Bronchial epithelial cell (primary cell): ENCODE results near the gene PLA1A. TPM values are rescaled to one million over a fixed set of nuclear protein-coding genes. Genes with fewer than 3 reads are reported as not detected.

ENCODE experiments used
- DNase-seq: peaks from one replicate; pipeline ENCODE4 v3.0.0-alpha.2; 2010; ENCODE audit warnings: low read depth
- FAIRE-seq: peaks from 2 replicates; lab custom pipeline; 2011; peaks lifted over from hg19 to GRCh38; lab: Jason Lieb, UNC
- H3K27me3 ChIP-seq: 2 replicates; pipeline ENCODE4 v1.5.1; 2011; ENCODE audit warnings: low read length; ENCODE audit not compliant: control insufficient read depth, insufficient read depth
- H3K36me3 ChIP-seq: 2 replicates; pipeline ENCODE4 v1.5.1; 2011; ENCODE audit warnings: low read length; ENCODE audit not compliant: control insufficient read depth, insufficient read depth
- H3K4me3 ChIP-seq: 2 replicates; pipeline ENCODE4 v1.5.1; 2011; ENCODE audit warnings: mild to moderate bottlenecking, low read depth, low read length, control low read depth
- total RNA-seq: library from RNA; depleted of rRNA; stranded (reverse); fragments of >200 nt; gene quantifications from 2 replicates; pipeline ENCODE4 v1.2.1, GENCODE V29; 2014
- TF ChIP-seq, protein P1 (sequence below): IDR thresholded peaks from 2 replicates; pipeline ENCODE4 v1.5.1; 2011; ENCODE audit warnings: mild to moderate bottlenecking, moderate library complexity, low read length, control low read depth, inconsistent platforms; ENCODE audit not compliant: insufficient read depth, severe bottlenecking

Gene PLA1A
- total RNA-seq, 1 donor from 2014 or later: not detected

DNA sequence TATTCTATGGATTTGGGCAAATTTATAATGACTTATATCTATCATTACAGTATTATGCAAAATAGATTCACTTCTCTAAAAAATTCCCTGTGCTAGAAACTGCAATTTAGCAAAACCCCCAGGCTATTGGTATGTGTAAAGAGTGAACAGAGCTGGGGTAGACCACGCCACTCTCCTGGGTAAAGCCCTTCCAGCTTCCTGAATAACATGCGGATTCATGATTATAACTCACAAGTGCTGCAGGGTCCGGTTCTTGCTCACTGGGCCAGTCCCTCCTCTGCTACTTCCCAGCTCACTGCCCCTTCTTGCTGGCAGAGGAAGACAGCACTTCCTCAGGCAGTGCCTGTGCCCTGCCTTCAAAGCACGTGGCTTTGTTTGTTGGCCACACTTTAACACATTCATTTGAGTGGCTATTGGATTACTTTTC is 42.4 kb upstream of the PLA1A start:
- no peaks in the 10 kb centered on the region for H3K36me3 ChIP-seq
- no peak overlapping the region for H3K4me3 ChIP-seq
- H3K27me3 ChIP-seq: peaks cover 3% of the 10 kb centered on the region
- no peak for DNase-seq
- TF ChIP-seq, protein P1, sequence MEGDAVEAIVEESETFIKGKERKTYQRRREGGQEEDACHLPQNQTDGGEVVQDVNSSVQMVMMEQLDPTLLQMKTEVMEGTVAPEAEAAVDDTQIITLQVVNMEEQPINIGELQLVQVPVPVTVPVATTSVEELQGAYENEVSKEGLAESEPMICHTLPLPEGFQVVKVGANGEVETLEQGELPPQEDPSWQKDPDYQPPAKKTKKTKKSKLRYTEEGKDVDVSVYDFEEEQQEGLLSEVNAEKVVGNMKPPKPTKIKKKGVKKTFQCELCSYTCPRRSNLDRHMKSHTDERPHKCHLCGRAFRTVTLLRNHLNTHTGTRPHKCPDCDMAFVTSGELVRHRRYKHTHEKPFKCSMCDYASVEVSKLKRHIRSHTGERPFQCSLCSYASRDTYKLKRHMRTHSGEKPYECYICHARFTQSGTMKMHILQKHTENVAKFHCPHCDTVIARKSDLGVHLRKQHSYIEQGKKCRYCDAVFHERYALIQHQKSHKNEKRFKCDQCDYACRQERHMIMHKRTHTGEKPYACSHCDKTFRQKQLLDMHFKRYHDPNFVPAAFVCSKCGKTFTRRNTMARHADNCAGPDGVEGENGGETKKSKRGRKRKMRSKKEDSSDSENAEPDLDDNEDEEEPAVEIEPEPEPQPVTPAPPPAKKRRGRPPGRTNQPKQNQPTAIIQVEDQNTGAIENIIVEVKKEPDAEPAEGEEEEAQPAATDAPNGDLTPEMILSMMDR: no peak
- no peak for FAIRE-seq

DNA sequence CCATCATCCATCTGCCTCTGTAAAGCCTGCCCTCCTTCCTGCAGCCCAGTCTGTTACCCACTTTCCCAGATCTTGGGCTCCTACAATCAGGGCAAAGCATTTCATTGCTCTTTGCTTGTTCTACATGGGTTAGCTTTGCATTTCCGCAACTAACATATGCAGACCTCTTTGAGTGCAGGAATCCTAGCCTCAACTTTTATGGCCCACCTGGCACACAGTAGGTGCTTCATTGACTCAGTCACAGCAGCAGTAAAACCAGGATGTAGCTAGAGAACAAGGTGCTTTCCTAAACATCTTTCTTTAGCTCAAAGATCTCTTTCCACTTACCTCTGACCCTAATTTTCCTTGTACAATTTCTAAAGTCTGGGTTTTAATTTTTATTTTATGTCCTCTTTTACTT is 41.8 kb upstream of the PLA1A start:
- TF ChIP-seq, protein P1: no peak
- no peak for FAIRE-seq
- no peak for DNase-seq

DNA sequence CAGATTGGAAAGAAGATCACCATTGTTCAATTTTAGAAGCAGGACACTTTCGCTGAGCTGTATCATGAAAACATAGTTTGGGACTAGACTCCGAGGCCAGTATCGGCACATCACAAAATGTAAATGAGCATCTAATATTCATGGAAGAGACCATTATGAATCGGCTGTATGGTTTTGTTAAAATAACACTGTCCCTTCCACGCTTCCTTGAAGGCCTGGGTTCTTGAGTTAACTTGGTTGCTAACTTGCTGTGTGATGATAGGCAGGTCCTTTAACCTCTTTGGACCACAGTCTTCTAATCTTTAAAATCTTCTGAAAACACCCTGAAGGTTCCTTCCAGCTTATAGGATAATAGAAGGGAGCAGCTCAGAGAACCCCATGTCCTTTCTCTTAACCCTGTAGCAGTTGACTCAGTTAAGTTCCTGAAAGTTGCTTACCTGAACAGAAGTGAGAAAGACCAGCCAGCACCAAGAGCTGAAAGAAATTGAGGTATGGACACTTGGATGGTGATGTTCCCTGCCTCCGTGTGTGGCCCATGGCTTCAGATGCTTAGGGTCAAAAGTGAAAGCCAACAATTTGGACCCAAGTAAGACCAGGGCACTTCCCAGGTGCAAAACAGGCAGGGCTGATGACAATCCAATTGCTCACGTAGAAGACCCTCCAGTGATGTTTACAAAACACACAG is 40.4 kb upstream of the PLA1A start:
- TF ChIP-seq, protein P1: no peak
- Histone ChIP-seq H3K36me3 (no peaks in the 10 kb centered on the region), H3K4me3 (no peak overlapping the region), H3K27me3 (peaks cover 3% of the 10 kb centered on the region)
- DNase-seq (no peak), FAIRE-seq (peak; percentile 40)

More for the DNA sequence above, 41.8 kb upstream of the PLA1A start:
- no peaks in the 10 kb centered on the region for H3K36me3 ChIP-seq
- H3K4me3 ChIP-seq: no peak overlapping the region
- peaks cover 3% of the 10 kb centered on the region for H3K27me3 ChIP-seq

DNA sequence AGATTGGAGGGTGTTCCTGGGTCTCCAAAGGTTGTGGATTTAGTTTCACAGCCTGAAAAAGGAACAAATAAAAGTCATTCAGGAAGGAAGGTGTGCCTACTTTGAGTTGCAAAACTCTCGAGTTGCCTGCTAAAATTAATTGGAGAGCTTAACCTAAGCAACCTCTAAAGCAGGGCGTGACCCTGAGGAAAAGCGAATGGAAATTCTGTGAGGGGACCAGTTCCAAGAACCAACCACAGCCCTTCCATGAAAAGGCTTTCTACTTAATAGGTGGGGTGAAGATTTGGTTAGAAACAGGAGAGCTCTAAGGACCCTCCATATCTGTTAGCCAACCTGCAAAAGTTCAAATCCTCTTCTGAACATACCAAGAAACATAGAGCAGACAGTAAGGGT is 39.8 kb upstream of the PLA1A start:
- no peak overlapping the region for H3K4me3 ChIP-seq
- no peak for FAIRE-seq
- no peak for DNase-seq

DNA sequence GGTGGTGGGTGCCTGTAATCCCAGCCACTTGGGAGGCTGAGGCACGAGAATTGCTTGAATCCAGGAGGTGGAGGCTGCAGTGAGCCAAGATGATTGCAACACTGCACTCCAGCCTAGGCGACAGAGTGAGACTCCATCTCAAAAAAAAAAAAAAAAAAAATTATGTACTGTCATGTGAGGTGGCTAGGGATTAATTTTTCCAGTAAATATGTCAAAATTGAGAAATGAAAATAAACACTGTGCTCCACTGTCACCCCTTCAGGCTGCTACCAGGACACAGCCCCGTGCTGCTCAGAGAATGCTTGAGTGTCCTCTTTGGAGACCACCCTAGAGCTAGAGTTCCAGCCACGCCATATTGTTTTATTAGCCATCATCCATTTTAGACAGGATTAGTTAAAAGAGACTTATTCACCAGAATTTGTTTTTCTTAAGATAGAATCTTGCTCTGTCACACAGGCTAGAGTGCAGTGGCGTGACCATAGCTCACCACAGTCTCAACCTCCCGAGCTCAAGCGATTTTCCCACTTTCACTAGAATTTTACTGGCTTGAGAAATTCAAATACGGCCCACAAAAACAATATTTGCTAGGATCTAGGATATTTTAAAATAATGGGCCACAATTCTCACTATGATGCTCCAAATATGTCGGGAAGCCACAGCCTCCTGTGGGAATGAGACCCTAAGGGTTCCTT is 38.9 kb upstream of the PLA1A start:
- FAIRE-seq: no peak
- Histone ChIP-seq H3K27me3 (peaks cover 3% of the 10 kb centered on the region), H3K4me3 (no peak overlapping the region), H3K36me3 (no peaks in the 10 kb centered on the region)
- no peak for DNase-seq
- TF ChIP-seq, protein P1: no peak

More for the DNA sequence above, 39.8 kb upstream of the PLA1A start:
- peaks cover 3% of the 10 kb centered on the region for H3K27me3 ChIP-seq
- TF ChIP-seq, protein P1: no peak
- H3K36me3 ChIP-seq: no peaks in the 10 kb centered on the region
